H1 (cell line): ENCODE measurements around the gene PPM1N. TPM values are rescaled to one million over a fixed set of nuclear protein-coding genes. Genes with fewer than 3 reads are reported as not detected.

ENCODE experiments used
- CTCF ChIA-PET: fragments of 300-600 bp; sonication (Branson Sonifier 250); formaldehyde crosslinking; loops from one replicate; lab custom pipeline; 2021; ENCODE audit not compliant: partially characterized antibody; lab: Charles Lee
- POLR2A ChIA-PET: fragments of 300-600 bp; sonication (Branson Sonifier 250); formaldehyde crosslinking; loops from one replicate; lab custom pipeline; 2021; ENCODE audit warnings: inconsistent platforms; ENCODE audit not compliant: partially characterized antibody; lab: Charles Lee
- DNase-seq, 2 experiments: peaks; one replicate each; pipeline versions ENCODE4 v3.0.0 to v3.0.0-alpha.2; 2010 to 2022; ENCODE audit warnings: low spot score in 2 of 2, low read depth in 1 of 2, mixed read lengths in 1 of 2
- FAIRE-seq: peaks from 2 replicates; lab custom pipeline; 2011; peaks lifted over from hg19 to GRCh38; lab: Jason Lieb, UNC
- H2AFZ ChIP-seq: 2 replicates; pipeline ENCODE4 v1.8.1; 2012; ENCODE audit warnings: low read length, inconsistent platforms
- H2AK5ac ChIP-seq: 2 replicates; pipeline ENCODE4 v1.6.1; 2013; ENCODE audit warnings: low read depth, low read length
- H2BK120ac ChIP-seq: replicated peaks from 2 replicates; pipeline ENCODE3; 2013; ENCODE audit warnings: low read depth, low read length, inconsistent platforms
- H2BK12ac ChIP-seq: 2 replicates; pipeline ENCODE4 v1.6.1; 2013; ENCODE audit warnings: low read depth, low read length
- H2BK15ac ChIP-seq: 2 replicates; pipeline ENCODE4 v1.6.1; 2013; ENCODE audit warnings: low read length
- H2BK20ac ChIP-seq: 2 replicates; pipeline ENCODE4 v1.6.1; 2013; ENCODE audit warnings: low read length
- H2BK5ac ChIP-seq: 2 replicates; pipeline ENCODE4 v1.6.1; 2013; ENCODE audit warnings: low read depth, low read length
- H3K14ac ChIP-seq: 2 replicates; pipeline ENCODE4 v1.6.1; 2013; ENCODE audit warnings: inconsistent platforms; ENCODE audit not compliant: insufficient read length
- H3K18ac ChIP-seq: 2 replicates; pipeline ENCODE4 v1.6.1; 2013; ENCODE audit warnings: low read length; ENCODE audit errors: extremely low read depth
- H3K23ac ChIP-seq: 2 replicates; pipeline ENCODE4 v1.6.1; 2013; ENCODE audit warnings: inconsistent platforms; ENCODE audit not compliant: insufficient read length
- H3K23me2 ChIP-seq: 2 replicates; pipeline ENCODE4 v1.6.1; 2013; ENCODE audit warnings: low read depth, low read length
- H3K27ac ChIP-seq: 2 replicates; pipeline ENCODE4 v1.6.1; 2011; ENCODE audit warnings: low read depth, low read length, inconsistent platforms
- H3K27me3 ChIP-seq, 4 experiments: replicated peaks in 1 of 4; 1 replicate in 1 of 4; 2 replicates in 3 of 4; pipeline versions ENCODE4 v1.6.1 to v1.8.1; 2011 to 2013; ENCODE audit warnings: low read length in 3 of 4, mild to moderate bottlenecking in 3 of 4, inconsistent platforms in 2 of 4, mixed read lengths in 2 of 4, moderate library complexity in 1 of 4; ENCODE audit not compliant: control insufficient read depth in 3 of 4, insufficient read depth in 3 of 4; ENCODE audit errors: extremely low read depth in 1 of 4
- H3K36me3 ChIP-seq, 4 experiments: 2 replicates each; pipeline versions ENCODE4 v1.6.1 to v1.8.1; 2011 to 2013; ENCODE audit warnings: mild to moderate bottlenecking in 4 of 4, low read length in 3 of 4, moderate library complexity in 2 of 4, control low read depth in 1 of 4, inconsistent platforms in 1 of 4; ENCODE audit not compliant: insufficient read depth in 4 of 4, control insufficient read depth in 2 of 4
- H3K4ac ChIP-seq: replicated peaks from 2 replicates; pipeline ENCODE3; 2013; ENCODE audit warnings: low read length, low read depth, mixed read lengths, inconsistent platforms; ENCODE audit not compliant: insufficient read length
- H3K4me1 ChIP-seq, 4 experiments: replicated peaks in 1 of 4; 1 replicate in 1 of 4; 2 replicates in 3 of 4; pipeline versions ENCODE4 v1.6.1 to v1.8.1; 2011 to 2013; ENCODE audit warnings: low read length in 3 of 4, inconsistent platforms in 2 of 4, mixed read lengths in 1 of 4; ENCODE audit not compliant: insufficient read depth in 4 of 4, control insufficient read depth in 3 of 4
- H3K4me2 ChIP-seq, 2 experiments: 2 replicates each; pipeline versions ENCODE4 v1.6.1 to v1.8.1; 2011 to 2013; ENCODE audit warnings: low read depth in 2 of 2, low read length in 2 of 2, control low read depth in 1 of 2, inconsistent platforms in 1 of 2, mild to moderate bottlenecking in 1 of 2; ENCODE audit not compliant: insufficient read depth in 1 of 2
- H3K4me3 ChIP-seq, 4 experiments: fragments of 200-600, 300-600 bp in 1 of 4; sonication (generic), shearing (Covaris generic), sonication (Bioruptor Twin) in 1 of 4; 2 replicates each; pipeline versions ENCODE4 v1.5.1 to v1.8.1; 2011 to 2016; ENCODE audit warnings: low read length in 4 of 4, low read depth in 3 of 4, control low read depth in 2 of 4, inconsistent platforms in 2 of 4, mild to moderate bottlenecking in 2 of 4, mixed read lengths in 1 of 4, moderate library complexity in 1 of 4; ENCODE audit not compliant: insufficient read depth in 2 of 4; ENCODE audit errors: extremely low read depth in 1 of 4
- H3K56ac ChIP-seq: replicated peaks from 2 replicates; pipeline ENCODE3; 2013; ENCODE audit warnings: low read depth, mild to moderate bottlenecking, mixed read lengths, low read length, inconsistent platforms; ENCODE audit not compliant: insufficient read length
- H3K79me1 ChIP-seq: 2 replicates; pipeline ENCODE4 v1.6.1; 2013; ENCODE audit warnings: low read depth, low read length, control low read depth
- H3K79me2 ChIP-seq, 2 experiments: 2 replicates each; pipeline versions ENCODE4 v1.6.1 to v1.8.1; 2012 to 2013; ENCODE audit warnings: low read length in 2 of 2, mild to moderate bottlenecking in 2 of 2, inconsistent platforms in 1 of 2; ENCODE audit not compliant: insufficient read depth in 2 of 2, control insufficient read depth in 1 of 2
- H3K9ac ChIP-seq, 4 experiments: replicated peaks in 1 of 4; 1 replicate in 1 of 4; 2 replicates in 3 of 4; pipeline versions ENCODE4 v1.6.1 to v1.8.1; 2011 to 2013; ENCODE audit warnings: low read depth in 3 of 4, low read length in 3 of 4, control low read depth in 2 of 4, mild to moderate bottlenecking in 2 of 4, moderate library complexity in 2 of 4, inconsistent platforms in 1 of 4; ENCODE audit errors: extremely low read depth in 1 of 4
- H3K9me3 ChIP-seq, 2 experiments: 2 replicates each; pipeline versions ENCODE4 v1.6.1 to v1.8.1; 2012 to 2013; ENCODE audit warnings: mild to moderate bottlenecking in 2 of 2, moderate library complexity in 2 of 2, control low read depth in 1 of 2, inconsistent platforms in 1 of 2, low read depth in 1 of 2, low read length in 1 of 2, mixed read lengths in 1 of 2; ENCODE audit not compliant: insufficient read depth in 2 of 2
- H4K20me1 ChIP-seq, 2 experiments: replicated peaks in 1 of 2; 2 replicates each; pipeline versions ENCODE3 to v1.8.1; 2011 to 2013; ENCODE audit warnings: inconsistent platforms in 2 of 2, low read length in 2 of 2, mild to moderate bottlenecking in 1 of 2; ENCODE audit not compliant: insufficient read depth in 2 of 2, control insufficient read depth in 1 of 2
- H4K5ac ChIP-seq: 2 replicates; pipeline ENCODE4 v1.6.1; 2013; ENCODE audit warnings: low read length, low read depth, mixed read lengths, inconsistent platforms; ENCODE audit not compliant: insufficient read length
- H4K8ac ChIP-seq: 2 replicates; pipeline ENCODE4 v1.8.0; 2013; ENCODE audit warnings: mild to moderate bottlenecking, moderate library complexity, low read length, inconsistent platforms; ENCODE audit not compliant: insufficient read depth; ENCODE audit errors: extremely low read depth
- H4K91ac ChIP-seq: replicated peaks from 2 replicates; pipeline ENCODE3; 2013; ENCODE audit warnings: low read length, mixed read lengths, inconsistent platforms; ENCODE audit not compliant: insufficient read length
- ATF3 ChIP-seq: IDR thresholded peaks from 2 replicates; pipeline ENCODE4 v1.6.1; 2011; ENCODE audit warnings: low read depth, mild to moderate bottlenecking, low read length; ENCODE audit not compliant: insufficient read depth
- CTCF ChIP-seq, 3 experiments: IDR thresholded peaks; 1 replicate in 2 of 3; 2 replicates in 1 of 3; pipeline versions ENCODE4 v1.5.1 to v1.6.1; 2011; ENCODE audit warnings: low read length in 3 of 3, mild to moderate bottlenecking in 3 of 3, inconsistent platforms in 2 of 3, low read depth in 1 of 3, moderate library complexity in 1 of 3; ENCODE audit not compliant: insufficient read depth in 1 of 3; ENCODE audit errors: control extremely low read depth in 1 of 3
- E2F6 ChIP-seq: IDR thresholded peaks from 2 replicates; pipeline ENCODE4 v1.6.1; 2012; ENCODE audit warnings: inconsistent platforms
- EGR1 ChIP-seq: IDR thresholded peaks from 2 replicates; pipeline ENCODE4 v1.6.1; 2011; ENCODE audit warnings: low read depth, low read length, borderline replicate concordance
- EZH2 ChIP-seq: fragments of 200-600 bp; sonication (generic); IDR thresholded peaks from 2 replicates; pipeline ENCODE4 v1.7.1; 2012; ENCODE audit warnings: low read depth, mild to moderate bottlenecking, moderate library complexity, low read length, inconsistent platforms; ENCODE audit not compliant: severe bottlenecking
- SIX5 ChIP-seq: IDR thresholded peaks from 2 replicates; pipeline ENCODE4 v1.6.1; 2011; ENCODE audit warnings: mild to moderate bottlenecking, low read depth, low read length
- TCF12 ChIP-seq: IDR thresholded peaks from 2 replicates; pipeline ENCODE4 v1.6.1; 2011; ENCODE audit warnings: low read depth, mild to moderate bottlenecking, low read length
- YY1 ChIP-seq: IDR thresholded peaks from 2 replicates; pipeline ENCODE4 v1.6.1; 2011; ENCODE audit warnings: low read depth, mild to moderate bottlenecking, low read length
- WGBS, 2 experiments: shearing (Covaris generic) in 1 of 2; methylation state at CpG; one replicate each; pipeline versions ENCODE4 v1.1.6 to v1.1.7; 2013 to 2015; ENCODE audit warnings: low lambda C conversion rate in 2 of 2, mixed read lengths in 2 of 2, inconsistent platforms in 1 of 2, low coverage in 1 of 2, missing lambda C conversion rate in 1 of 2; ENCODE audit not compliant: insufficient replicate concordance in 2 of 2, insufficient coverage in 1 of 2, insufficient read length in 1 of 2; ENCODE audit errors: extremely low coverage in 1 of 2, missing lambda C conversion rate in 1 of 2; 5-methylcytosine and 5-hydroxymethylcytosine counted together
- polyA plus RNA-seq, 7 experiments: library from polyadenylated mRNA; depleted of rRNA in 3 of 7; stranded (reverse) in 5 of 7; unstranded in 2 of 7; fragments of >200 nt in 5 of 7; fragments of 200-250 nt in 2 of 7; gene quantifications; 1 replicate in 5 of 7; 2 replicates in 1 of 7; 4 replicates in 1 of 7; pipeline versions ENCODE4 v1.2.1 to v1.2.3, GENCODE V29; 2011 to 2013; ENCODE audit warnings: missing spikeins in 2 of 7, mixed read lengths in 2 of 7
- total RNA-seq: library from RNA; stranded (reverse); fragmentation: NEBNext Ultra II Directional; extraction: Animal tissue kit (Norgen Biotek cat#: 25700); gene quantifications from 2 replicates; pipeline ENCODE4 v1.2.1, GENCODE V29; 2021

The PPM1N gene
- total and polyA plus RNA-seq, 2 of the 8 experiments (the other 6 are each of a cell fraction or from before 2014, with no cell fraction given), result 12.2 to 14.4 TPM

- Histone ChIP-seq H3K56ac (no peak overlapping the region), H3K14ac (no peak overlapping the region), H4K20me1 (peaks cover 0 to 12% of the 10 kb centered on the region in 2 experiments), H4K5ac (no peak overlapping the region), H3K4me2 (peak overlapping the region; percentile 81 to 98), H3K18ac (peak overlapping the region; percentile 10; the same call in 1 of the 2 replicates), H3K23me2 (peaks cover 15% of the 10 kb centered on the region), H4K8ac (no peak overlapping the region), H3K4ac (no peak overlapping the region), H3K9me3 (peaks cover 5 to 6% of the 10 kb centered on the region in 2 experiments; a peak in 3 of 4 replicates), H3K79me2 (no peaks in the 10 kb centered on the region), H3K4me1 (peaks cover 0 to 14% (median 9%) of the 10 kb centered on the region in 4 experiments; a peak in 5 of 7 replicates), H3K36me3 (peaks cover 8 to 23% (median 16%) of the 10 kb centered on the region in 4 experiments), H3K4me3 (peak overlapping the region; percentile 50 to 68 (median 58); a peak in 5 of 8 replicates), H3K9ac (peak overlapping the region in 2 of 4 experiments; percentile 4 to 52; a peak in 2 of 7 replicates), H2BK12ac (peak overlapping the region; percentile 3; the same call in 1 of the 2 replicates), H3K79me1 (no peaks in the 10 kb centered on the region), H3K23ac (no peak overlapping the region), H2BK15ac (peak overlapping the region; percentile 93; the same call in 1 of the 2 replicates), H2AK5ac (no peak overlapping the region; the same call in 1 of the 2 replicates), H3K27ac (peak overlapping the region; percentile 1; the same call in 1 of the 2 replicates), H2AFZ (no peak overlapping the region), H2BK20ac (no peak overlapping the region), H2BK120ac (no peak overlapping the region), H4K91ac (no peak overlapping the region), H2BK5ac (peak overlapping the region; percentile 41; the same call in 1 of the 2 replicates), H3K27me3 (peaks cover 0 to 5% (median under 1%) of the 10 kb centered on the region in 4 experiments; a peak in 4 of 7 replicates)
- FAIRE-seq (no peak), DNase-seq (no peak)
- 65% methylated on average over 15 of the region's 15 CpGs; no CpG with 5 or more reads in 1 of the 2 experiments for WGBS, 2 experiments
- CTCF ChIA-PET, result interaction anchor here (0.6 to 2.9 kb wide), 21 partner anchors 10 to 116 kb away, joined by 3 to 22 read pairs (median 4); no protein-coding TSS in a partner anchor
- POLR2A ChIA-PET, result interaction anchor here (0.6 to 3.6 kb wide), 18 partner anchors 9 to 242 kb away, joined by 3 to 16 read pairs (median 4); partner anchors contain the start of genes RTN2 and SIX5
- TF ChIP-seq SIX5, result no peak
- no peak for TF ChIP-seq TCF12
- peak; percentile 7 to 36 (median 32); a peak in 2 of 4 replicates for TF ChIP-seq CTCF (IDR thresholded peaks at IDR 0.05; ENCODE audit: control extremely low read depth in 1 of 3, insufficient read depth in 1 of 3, low read depth in 1 of 3, low read length in 3 of 3)
- no peak for TF ChIP-seq YY1
- TF ChIP-seq E2F6, result no peak
- no peak for TF ChIP-seq ATF3
- TF ChIP-seq EGR1, result no peak
- TF ChIP-seq EZH2, result no peak
Observed at GRCh38 chr19:45527731-45528130, 29.5 kb downstream of the PPM1N start.
